A549 (cell line): ENCODE measurements around the gene INTS14.

Experiments used
- ATOH8 ChIP-seq: fragments of 250-450 bp; sonication (Bioruptor Pico); IDR thresholded peaks from 2 replicates; pipeline ENCODE4 v1.5.0; 2020; ENCODE audit warnings: low read depth, mild to moderate bottlenecking, moderate library complexity
- BHLHE40 ChIP-seq: IDR thresholded peaks from 2 replicates; pipeline ENCODE4 v1.6.1; 2012; ENCODE audit warnings: low read depth, low read length, inconsistent platforms
- CHD2 ChIP-seq: fragments of 150-350 bp; IDR thresholded peaks from 2 replicates; pipeline ENCODE4 v1.6.1; 2014; ENCODE audit warnings: low read length; ENCODE audit not compliant: partially characterized antibody
- CTCF ChIP-seq: fragments of >200 bp; sonication (Bioruptor Twin); formaldehyde crosslinking; IDR thresholded peaks from 3 replicates; pipeline ENCODE4 v1.5.1; 2016
- EHMT2 ChIP-seq: fragments of 200-600 bp; sonication (generic); IDR thresholded peaks from 2 replicates; pipeline ENCODE4 v1.6.1; 2016; ENCODE audit warnings: antibody characterized with exemption, low read depth, mild to moderate bottlenecking, moderate library complexity
- ESRRA ChIP-seq: fragments of 150-350 bp; IDR thresholded peaks from 2 replicates; pipeline ENCODE4 v1.6.1; 2014; ENCODE audit warnings: mild to moderate bottlenecking, low read length, borderline replicate concordance
- MAX ChIP-seq: IDR thresholded peaks from 2 replicates; pipeline ENCODE4 v1.6.1; 2012
- NR3C1 ChIP-seq: fragments of >200 bp; sonication (Bioruptor Twin); formaldehyde crosslinking; IDR thresholded peaks from 3 replicates; pipeline ENCODE4 v1.6.1; 2017
- POLR2A ChIP-seq: IDR thresholded peaks from 2 replicates; pipeline ENCODE4 v1.6.1; 2012; ENCODE audit warnings: mild to moderate bottlenecking, low read length
- RFX5 ChIP-seq: fragments of 450-650 bp; IDR thresholded peaks from 2 replicates; pipeline ENCODE4 v1.7.1; 2014; ENCODE audit warnings: antibody characterized with exemption, mild to moderate bottlenecking, moderate library complexity
- SREBF2 ChIP-seq: fragments of 450-650 bp; IDR thresholded peaks from 2 replicates; pipeline ENCODE4 v1.6.1; 2014; ENCODE audit warnings: mild to moderate bottlenecking, moderate library complexity
- ZSCAN20 ChIP-seq: fragments of 250-450 bp; sonication (Bioruptor Pico); IDR thresholded peaks from 2 replicates; pipeline ENCODE4 v1.8.0; 2022; ENCODE audit warnings: mild to moderate bottlenecking, moderate library complexity

DNA sequence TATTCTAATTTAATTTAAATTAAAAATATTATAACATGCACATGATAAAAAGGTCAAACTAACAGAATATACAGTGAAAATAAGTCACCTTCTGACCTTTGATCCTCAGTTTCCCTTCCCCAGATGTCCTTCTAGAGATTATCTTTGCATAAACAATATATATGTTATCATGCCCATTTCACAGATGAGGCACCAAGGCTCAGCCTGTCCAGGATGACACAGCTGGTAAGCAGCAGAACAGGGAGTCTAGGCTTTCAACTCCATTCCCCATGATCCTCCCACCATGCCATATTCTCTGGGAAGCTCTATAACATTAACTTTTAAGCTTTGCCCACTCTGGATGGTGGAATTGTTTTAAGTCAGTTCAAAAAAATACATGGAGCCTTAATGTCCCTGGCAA is 12.2 kb upstream of the INTS14 start:
- TF ChIP-seq CTCF (no peak), ATOH8 (CRISPR knock-in tag) (no peak), ESRRA (no peak), MAX (no peak), POLR2A (no peak), ZSCAN20 (CRISPR knock-in tag) (no peak), SREBF2 (no peak), RFX5 (no peak), EHMT2 (no peak), CHD2 (no peak), NR3C1 (no peak), BHLHE40 (no peak)
